DOHH2 (cell line): Measurements from ENCODE around the gene ANKRD33B.
"Not testable (repeated sequence)": the region's sequence is repeated elsewhere in the genome, so short reads cannot be mapped to it uniquely, and the experiment has no call there.

Source experiments
- H3F3A ChIP-seq: fragments of 200-600 bp; sonication (generic), shearing (Covaris generic); 2 replicates; pipeline ENCODE4 v1.6.0; 2016; ENCODE audit warnings: antibody characterized with exemption, mild to moderate bottlenecking; ENCODE audit not compliant: control insufficient read depth, insufficient read depth
- H3K27ac ChIP-seq: fragments of 200-600 bp; sonication (generic); 2 replicates; pipeline ENCODE4 v1.5.1; 2014; ENCODE audit warnings: low read depth, mild to moderate bottlenecking, low read length, moderate library complexity
- H3K27me3 ChIP-seq: fragments of 200-600 bp; sonication (generic); 2 replicates; pipeline ENCODE4 v1.6.1; 2014; ENCODE audit warnings: mild to moderate bottlenecking, low read length, mixed read lengths; ENCODE audit not compliant: control insufficient read depth
- H3K36me3 ChIP-seq: fragments of 200-600 bp; sonication (generic); 2 replicates; pipeline ENCODE4 v1.6.1; 2014; ENCODE audit warnings: mild to moderate bottlenecking, low read length, moderate library complexity, mixed read lengths; ENCODE audit not compliant: control insufficient read depth
- H3K4me1 ChIP-seq: fragments of 200-600 bp; sonication (generic); 2 replicates; pipeline ENCODE4 v1.6.1; 2014; ENCODE audit warnings: mild to moderate bottlenecking, low read length, mixed read lengths; ENCODE audit not compliant: control insufficient read depth
- H3K4me2 ChIP-seq: fragments of 200-600 bp; sonication (generic); 2 replicates; pipeline ENCODE4 v1.6.0; 2014; ENCODE audit warnings: mild to moderate bottlenecking, low read length, moderate library complexity
- H3K4me3 ChIP-seq: fragments of 200-600 bp; sonication (generic); 2 replicates; pipeline ENCODE4 v1.5.1; 2014; ENCODE audit warnings: mild to moderate bottlenecking, low read length, mixed read lengths
- H3K79me2 ChIP-seq: fragments of 200-600 bp; sonication (generic); 2 replicates; pipeline ENCODE4 v1.6.1; 2014; ENCODE audit warnings: mild to moderate bottlenecking, low read length, mixed read lengths; ENCODE audit not compliant: control insufficient read depth
- H3K9me2 ChIP-seq: fragments of 200-600 bp; sonication (generic); replicated peaks from 2 replicates; pipeline ENCODE4 v1.6.1; 2014; ENCODE audit warnings: mild to moderate bottlenecking, low read length, mixed read lengths; ENCODE audit not compliant: control insufficient read depth
- H3K9me3 ChIP-seq: fragments of 200-600 bp; sonication (generic); 2 replicates; pipeline ENCODE4 v1.6.1; 2014; ENCODE audit warnings: antibody characterized with exemption, low read length, mixed read lengths; ENCODE audit not compliant: control insufficient read depth, insufficient read depth
- H4K20me1 ChIP-seq: fragments of 200-600 bp; sonication (generic); 2 replicates; pipeline ENCODE4 v1.6.0; 2014; ENCODE audit warnings: low read depth, mild to moderate bottlenecking, antibody characterized with exemption, low read length, moderate library complexity; ENCODE audit not compliant: control insufficient read depth, insufficient read depth
- EZH2phosphoT487 ChIP-seq: fragments of 200-600 bp; sonication (generic); IDR thresholded peaks from 2 replicates; pipeline ENCODE4 v1.6.1; 2017; ENCODE audit warnings: borderline replicate concordance, mild to moderate bottlenecking, antibody characterized with exemption, low read length, moderate library complexity, mixed read lengths
- TF ChIP-seq, protein P1 (sequence below): fragments of 200-600 bp; sonication (generic); IDR thresholded peaks from one replicate; pipeline ENCODE4 v1.5.1; 2014; ENCODE audit warnings: antibody characterized with exemption, mild to moderate bottlenecking, low read depth, low read length; ENCODE audit not compliant: poor library complexity, severe bottlenecking

ANKRD33B gene

DNA sequence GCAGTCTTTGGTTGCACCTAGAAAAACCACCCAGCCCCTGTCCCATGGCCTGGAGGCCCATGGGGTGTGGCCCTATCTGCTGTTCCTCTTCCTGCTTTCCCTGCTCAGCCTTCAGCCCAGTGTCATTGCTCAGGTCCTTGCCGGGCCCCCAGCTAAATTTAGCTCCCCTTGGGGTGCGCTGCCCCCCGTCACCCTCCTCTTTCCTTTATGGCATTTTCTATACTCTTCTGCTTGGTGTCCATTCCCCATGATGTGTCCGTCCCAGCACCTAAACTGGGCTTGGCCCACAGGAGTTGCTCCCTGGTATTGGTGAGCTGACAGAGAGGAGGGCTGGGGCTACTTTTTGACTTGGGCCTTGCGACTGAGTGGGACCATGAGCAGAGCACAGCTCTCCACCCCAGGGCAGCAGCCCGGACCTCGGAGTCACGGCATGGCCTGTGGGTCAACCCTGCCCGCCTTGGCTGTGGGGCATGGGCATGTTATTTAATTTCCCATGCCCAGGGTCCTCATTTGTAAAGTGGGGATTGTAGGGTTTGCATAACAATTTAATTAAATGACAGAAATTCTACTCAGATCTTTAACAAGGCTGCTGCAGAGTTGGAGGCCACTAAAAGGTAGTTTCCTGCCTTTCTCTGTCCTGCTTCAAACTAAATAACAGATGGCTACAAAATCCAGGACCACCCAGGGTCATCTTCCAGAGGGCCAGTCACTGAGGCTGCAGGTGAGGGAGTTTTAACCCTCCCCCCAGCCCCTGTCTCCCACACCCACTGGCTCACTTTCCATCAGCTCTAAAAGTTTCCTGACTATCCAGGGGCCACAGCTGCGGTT lies 99.0 kb downstream of the ANKRD33B start:
- H3F3A ChIP-seq = no peaks in the 10 kb centered on the region
- H3K27ac ChIP-seq = no peak overlapping the region
- no peaks in the 10 kb centered on the region for H4K20me1 ChIP-seq
- H3K36me3 ChIP-seq = no peaks in the 10 kb centered on the region
- TF ChIP-seq, protein P1, sequence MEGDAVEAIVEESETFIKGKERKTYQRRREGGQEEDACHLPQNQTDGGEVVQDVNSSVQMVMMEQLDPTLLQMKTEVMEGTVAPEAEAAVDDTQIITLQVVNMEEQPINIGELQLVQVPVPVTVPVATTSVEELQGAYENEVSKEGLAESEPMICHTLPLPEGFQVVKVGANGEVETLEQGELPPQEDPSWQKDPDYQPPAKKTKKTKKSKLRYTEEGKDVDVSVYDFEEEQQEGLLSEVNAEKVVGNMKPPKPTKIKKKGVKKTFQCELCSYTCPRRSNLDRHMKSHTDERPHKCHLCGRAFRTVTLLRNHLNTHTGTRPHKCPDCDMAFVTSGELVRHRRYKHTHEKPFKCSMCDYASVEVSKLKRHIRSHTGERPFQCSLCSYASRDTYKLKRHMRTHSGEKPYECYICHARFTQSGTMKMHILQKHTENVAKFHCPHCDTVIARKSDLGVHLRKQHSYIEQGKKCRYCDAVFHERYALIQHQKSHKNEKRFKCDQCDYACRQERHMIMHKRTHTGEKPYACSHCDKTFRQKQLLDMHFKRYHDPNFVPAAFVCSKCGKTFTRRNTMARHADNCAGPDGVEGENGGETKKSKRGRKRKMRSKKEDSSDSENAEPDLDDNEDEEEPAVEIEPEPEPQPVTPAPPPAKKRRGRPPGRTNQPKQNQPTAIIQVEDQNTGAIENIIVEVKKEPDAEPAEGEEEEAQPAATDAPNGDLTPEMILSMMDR = no peak
- no peaks in the 10 kb centered on the region for H3K4me1 ChIP-seq
- no peaks in the 10 kb centered on the region for H3K79me2 ChIP-seq
- no peak overlapping the region for H3K4me2 ChIP-seq
- no peak overlapping the region for H3K4me3 ChIP-seq
- H3K9me3 ChIP-seq = no peaks in the 10 kb centered on the region
- no peaks in the 10 kb centered on the region for H3K27me3 ChIP-seq
- no peaks in the 10 kb centered on the region for H3K9me2 ChIP-seq

DNA sequence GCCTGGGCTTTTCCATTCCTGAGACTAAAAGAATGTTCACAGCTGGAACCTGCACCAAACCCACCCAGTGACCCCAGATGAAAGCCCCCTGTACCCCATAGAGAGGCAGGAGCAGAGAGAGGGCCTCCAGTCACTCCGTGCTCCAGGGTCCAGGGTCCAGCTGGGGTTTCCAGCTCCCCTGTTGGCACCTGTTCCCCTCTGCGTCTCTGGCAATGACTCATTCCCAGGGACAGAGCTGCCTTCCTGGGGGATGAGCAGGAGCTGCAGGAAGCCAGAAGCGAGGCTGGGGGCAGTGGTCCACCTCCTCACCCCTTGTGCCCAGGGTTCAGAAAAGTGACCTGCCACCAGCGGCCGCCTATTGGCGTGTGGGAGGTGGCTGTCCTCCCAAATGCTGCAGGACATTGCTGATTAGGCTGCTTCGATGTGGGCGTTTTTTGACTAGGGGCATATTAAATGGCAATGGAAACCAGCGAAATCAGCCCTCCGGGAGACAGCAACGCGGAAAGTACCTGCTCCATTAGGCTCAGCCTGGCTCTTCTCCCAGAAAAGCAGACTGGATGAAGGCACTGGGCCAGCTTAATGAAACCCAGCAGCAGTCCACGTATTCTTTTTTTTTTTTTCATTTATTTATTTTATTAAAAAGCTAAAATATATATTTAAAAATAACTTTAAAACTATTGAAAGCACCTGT lies 99.8 kb downstream of the ANKRD33B start:
- H3K9me3 ChIP-seq = no peaks in the 10 kb centered on the region
- no peak overlapping the region for H3K4me3 ChIP-seq
- H4K20me1 ChIP-seq = no peaks in the 10 kb centered on the region
- TF ChIP-seq EZH2phosphoT487 = no peak
- TF ChIP-seq, protein P1 = no peak
- H3F3A ChIP-seq = no peaks in the 10 kb centered on the region
- no peaks in the 10 kb centered on the region for H3K27me3 ChIP-seq
- H3K79me2 ChIP-seq = no peaks in the 10 kb centered on the region
- no peaks in the 10 kb centered on the region for H3K4me1 ChIP-seq
- no peaks in the 10 kb centered on the region for H3K9me2 ChIP-seq
- no peaks in the 10 kb centered on the region for H3K36me3 ChIP-seq
- H3K4me2 ChIP-seq = no peak overlapping the region
- no peak overlapping the region for H3K27ac ChIP-seq

DNA sequence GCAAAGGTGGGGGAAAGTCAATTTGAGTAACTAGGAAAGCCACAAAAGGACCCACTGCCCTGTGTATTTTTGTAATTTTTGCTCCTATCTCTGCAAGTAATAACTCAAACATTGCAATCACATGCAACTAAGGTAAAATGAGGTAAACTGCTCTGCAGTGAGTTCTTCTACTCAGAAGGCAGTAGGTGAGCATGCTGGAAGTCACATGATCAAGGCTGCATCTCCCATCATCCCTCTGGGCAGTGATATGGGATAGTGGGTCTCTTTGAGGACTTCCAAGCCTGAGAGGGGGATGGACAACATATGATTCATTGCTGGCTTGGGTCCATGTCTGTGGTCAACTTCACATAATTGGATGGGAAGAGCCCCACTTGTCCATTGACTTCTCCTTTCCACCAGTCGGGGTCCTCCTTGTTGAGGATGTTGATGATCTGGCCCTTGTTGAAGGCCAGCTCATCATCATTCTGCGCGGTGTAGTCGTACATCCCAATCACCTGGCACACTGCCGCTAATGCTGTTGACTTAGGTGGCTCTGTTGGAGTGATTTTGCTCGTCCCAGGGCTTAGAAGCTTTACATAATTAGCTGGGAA lies 100.4 kb downstream of the ANKRD33B start:
- H3F3A ChIP-seq, H3K79me2 ChIP-seq, H4K20me1 ChIP-seq, H3K27ac ChIP-seq, H3K4me2 ChIP-seq, H3K4me1 ChIP-seq, H3K9me2 ChIP-seq, H3K27me3 ChIP-seq, H3K9me3 ChIP-seq, H3K36me3 ChIP-seq, H3K4me3 ChIP-seq: not testable (repeated sequence)

DNA sequence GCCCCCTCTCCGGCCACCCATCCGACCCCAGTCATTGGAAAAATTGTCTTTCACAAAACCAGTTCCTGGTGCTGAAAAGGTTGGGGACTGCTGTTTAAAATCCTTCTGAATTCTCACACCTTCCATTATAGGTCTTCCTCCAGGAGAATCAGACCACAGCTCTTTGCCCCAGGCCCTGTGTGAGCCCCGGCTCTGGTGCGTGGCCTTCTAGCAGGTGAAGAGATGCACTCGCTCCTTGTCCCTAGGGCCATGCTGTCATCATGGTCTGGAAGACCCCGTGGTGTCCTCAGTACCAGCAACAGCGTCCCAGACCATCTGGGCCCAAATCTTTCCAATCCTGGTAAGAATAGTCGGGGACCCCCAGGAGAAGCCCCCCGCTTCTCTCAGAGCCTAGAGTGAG lies 101.9 kb downstream of the ANKRD33B start:
- Histone ChIP-seq H3K4me1 (no peaks in the 10 kb centered on the region), H3K4me2 (no peak overlapping the region), H3K4me3 (no peak overlapping the region), H3K27me3 (peaks cover 2% of the 10 kb centered on the region), H3K27ac (no peak overlapping the region), H3K36me3 (no peaks in the 10 kb centered on the region), H3F3A (no peaks in the 10 kb centered on the region), H3K79me2 (no peaks in the 10 kb centered on the region), H3K9me3 (no peaks in the 10 kb centered on the region), H4K20me1 (no peaks in the 10 kb centered on the region), H3K9me2 (no peaks in the 10 kb centered on the region)
- TF ChIP-seq, protein P1 = no peak
- TF ChIP-seq EZH2phosphoT487 = no peak
